NCI-H345 treated with DMSO at 0.1 percent for 48 hours (cell line): ENCODE measurements around the gene RAD51B.

ENCODE experiments used
- DNase-seq: peaks from one replicate; lab custom pipeline; 2025; ENCODE audit not compliant: unreplicated experiment; lab: John Stamatoyannopoulos, UW

RAD51B gene

GRCh38 chr14:68684466-68685418 is 865.2 kb downstream of the RAD51B start:
- no peak for DNase-seq

GRCh38 chr14:68685419-68686204 is 866.0 kb downstream of the RAD51B start:
- no peak for DNase-seq

- no peak for DNase-seq
Measured at GRCh38 chr14:68686205-68686465, 866.6 kb downstream of the RAD51B start.

- DNase-seq: no peak
Measured at GRCh38 chr14:68686724-68687123, 867.1 kb downstream of the RAD51B start.

- no peak for DNase-seq
Measured at GRCh38 chr14:68687746-68688145, 868.2 kb downstream of the RAD51B start.

GRCh38 chr14:68688872-68689371 is 869.3 kb downstream of the RAD51B start:
- DNase-seq: no peak

GRCh38 chr14:68689511-68689910 is 869.9 kb downstream of the RAD51B start:
- no peak for DNase-seq

GRCh38 chr14:68690089-68690958 is 870.7 kb downstream of the RAD51B start:
- DNase-seq: no peak

GRCh38 chr14:68691031-68691791 is 871.6 kb downstream of the RAD51B start:
- no peak for DNase-seq

- no peak for DNase-seq
Measured at GRCh38 chr14:68691792-68692118, 872.2 kb downstream of the RAD51B start.

- no peak for DNase-seq
Measured at GRCh38 chr14:68692216-68692615, 872.6 kb downstream of the RAD51B start.

- DNase-seq: no peak
Measured at GRCh38 chr14:68692916-68693771, 873.6 kb downstream of the RAD51B start.

- no peak for DNase-seq
Measured at GRCh38 chr14:68693926-68694325, 874.3 kb downstream of the RAD51B start.

- no peak for DNase-seq
Measured at GRCh38 chr14:68694516-68695235, 875.1 kb downstream of the RAD51B start.

GRCh38 chr14:68695326-68695768 is 875.8 kb downstream of the RAD51B start:
- DNase-seq: no peak

GRCh38 chr14:68695856-68696255 is 876.3 kb downstream of the RAD51B start:
- no peak for DNase-seq

GRCh38 chr14:68696266-68696665 is 876.7 kb downstream of the RAD51B start:
- DNase-seq: no peak

- DNase-seq: no peak
Measured at GRCh38 chr14:68696721-68697495, 877.3 kb downstream of the RAD51B start.
